Caco-2 (cell line): ENCODE data around the gene CHMP5. TPM values are rescaled to one million over a fixed set of nuclear protein-coding genes. Genes with fewer than 3 reads are reported as not detected.

ENCODE experiments used
- BruUV-seq: library from RNA; stranded (reverse); fragments of 400-500 nt; replicated peaks from 2 replicates; lab custom pipeline; 2021; lab: Mats Ljungman, UMichigan
- CTCF ChIA-PET: fragments of 300-600 bp; sonication (Branson Sonifier 250); formaldehyde crosslinking; loops from one replicate; lab custom pipeline; 2022; ENCODE audit warnings: antibody characterized with exemption; lab: Charles Lee
- POLR2A ChIA-PET: fragments of 300-600 bp; sonication (Branson Sonifier 250); formaldehyde crosslinking; loops from one replicate; lab custom pipeline; 2022; ENCODE audit warnings: antibody characterized with exemption; lab: Charles Lee
- DNase-seq, 2 experiments: peaks; one replicate each; pipeline versions ENCODE4 v3.0.0 to v3.0.0-alpha.2; 2020 to 2022
- H3K27me3 ChIP-seq: replicated peaks from 2 replicates; pipeline ENCODE4 v1.6.0; 2011; ENCODE audit warnings: low read length; ENCODE audit not compliant: control insufficient read depth, insufficient read depth
- H3K36me3 ChIP-seq: 2 replicates; pipeline ENCODE4 v1.5.1; 2011; ENCODE audit warnings: low read length; ENCODE audit not compliant: control insufficient read depth, insufficient read depth
- H3K4me1 ChIP-seq: fragments of 250-450 bp; sonication (Bioruptor Pico); 2 replicates; pipeline ENCODE4 v1.5.1; 2020; ENCODE audit warnings: mild to moderate bottlenecking
- H3K4me3 ChIP-seq: 2 replicates; pipeline ENCODE4 v1.5.1; 2011; ENCODE audit warnings: low read depth, mild to moderate bottlenecking, control low read depth, low read length
- H3K9me3 ChIP-seq: fragments of 250-450 bp; sonication (Bioruptor Pico); 2 replicates; pipeline ENCODE4 v1.5.1; 2020; ENCODE audit warnings: mild to moderate bottlenecking, moderate library complexity
- H3K27ac Mint-ChIP-seq: one replicate; pipeline ENCODE4 v1.8.0; 2022; ENCODE audit warnings: mixed read lengths; ENCODE audit not compliant: unreplicated experiment
- H3K27me3 Mint-ChIP-seq: one replicate; pipeline ENCODE4 v1.8.0; 2022; ENCODE audit warnings: mixed read lengths; ENCODE audit not compliant: insufficient read depth, unreplicated experiment
- H3K36me3 Mint-ChIP-seq: one replicate; pipeline ENCODE4 v1.8.0; 2022; ENCODE audit warnings: mild to moderate bottlenecking, mixed read lengths; ENCODE audit not compliant: insufficient read depth, unreplicated experiment
- H3K4me1 Mint-ChIP-seq: one replicate; pipeline ENCODE4 v1.8.0; 2022; ENCODE audit warnings: low read depth, mixed read lengths; ENCODE audit not compliant: unreplicated experiment
- H3K4me3 Mint-ChIP-seq: one replicate; pipeline ENCODE4 v1.8.0; 2022; ENCODE audit warnings: mild to moderate bottlenecking, moderate library complexity, mixed read lengths; ENCODE audit not compliant: unreplicated experiment
- H3K9me3 Mint-ChIP-seq: one replicate; pipeline ENCODE4 v1.8.0; 2022; ENCODE audit warnings: mixed read lengths; ENCODE audit not compliant: unreplicated experiment
- intact Hi-C: fragments of 100-400 bp; cut with micrococcal nuclease; formaldehyde crosslinking; loops from one replicate; pipeline ENCODE4 v1.10.0; 2022; ENCODE audit not compliant: unreplicated experiment
- total RNA-seq: library from RNA; stranded (reverse); gene quantifications from 2 replicates; pipeline ENCODE4 v1.2.3, GENCODE V29; 2022
- TF ChIP-seq, protein P1 (sequence below), 2 experiments: fragments of 200-600 bp in 1 of 2; IDR thresholded peaks; 1 replicate in 1 of 2; 2 replicates in 1 of 2; pipeline versions ENCODE4 v1.5.1 to v1.8.0; 2011 to 2022; ENCODE audit warnings: antibody characterized with exemption in 1 of 2, control low read depth in 1 of 2, inconsistent platforms in 1 of 2, low read depth in 1 of 2, low read length in 1 of 2, mild to moderate bottlenecking in 1 of 2, moderate library complexity in 1 of 2; ENCODE audit not compliant: insufficient read depth in 1 of 2, severe bottlenecking in 1 of 2, unreplicated experiment in 1 of 2

Gene CHMP5
- total RNA-seq, 1 experiment from 2014 or later = 58.3 TPM

DNA sequence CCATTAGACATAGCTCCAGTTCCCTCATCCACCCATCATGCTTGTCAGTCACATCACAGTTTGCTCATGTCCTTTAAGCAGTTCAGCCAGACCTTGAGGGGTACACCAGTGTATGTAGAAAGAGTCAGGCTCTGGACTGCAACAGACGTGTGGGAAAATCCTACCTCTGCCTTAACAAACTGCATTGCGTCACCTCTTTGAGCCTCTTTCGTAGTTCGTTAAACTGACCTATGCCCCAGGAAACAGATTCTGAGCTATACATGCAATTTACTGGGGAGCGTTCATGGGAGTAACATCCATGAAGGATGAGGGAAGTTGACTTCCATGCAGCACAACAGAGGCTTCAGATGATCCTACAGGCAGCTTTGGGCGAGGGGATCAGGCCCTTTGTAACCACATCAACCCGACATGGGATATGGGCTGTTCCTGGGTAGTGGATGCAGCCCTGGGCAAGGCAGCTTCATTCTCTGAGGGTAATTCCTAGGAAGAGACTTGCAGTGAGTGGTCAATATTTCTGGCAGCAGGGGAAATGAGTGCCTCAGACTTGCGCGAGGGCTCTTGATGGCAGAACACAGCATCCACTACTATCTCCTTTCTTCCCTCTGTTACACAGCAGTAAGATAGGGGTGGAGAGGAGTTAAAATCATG lies 20.6 kb upstream of the CHMP5 start:
- ChIA-PET CTCF (no interaction called here), POLR2A (interaction anchor here (0.5 kb wide), 1 partner anchor 528 kb away, joined by 5 read pairs; no protein-coding TSS in a partner anchor)
- Mint-ChIP-seq H3K4me1 (peaks cover 6% of the 10 kb centered on the region), H3K4me3 (no peak overlapping the region), H3K9me3 (no peaks in the 10 kb centered on the region), H3K36me3 (peaks cover 11% of the 10 kb centered on the region), H3K27me3 (no peaks in the 10 kb centered on the region), H3K27ac (no peak overlapping the region)
- Histone ChIP-seq H3K27me3 (no peaks in the 10 kb centered on the region), H3K4me3 (no peak overlapping the region), H3K36me3 (no peaks in the 10 kb centered on the region; the same call in 1 of the 2 replicates), H3K9me3 (no peaks in the 10 kb centered on the region), H3K4me1 (peaks cover 12% of the 10 kb centered on the region)
- intact Hi-C loops = no loop called here
- TF ChIP-seq, protein P1, sequence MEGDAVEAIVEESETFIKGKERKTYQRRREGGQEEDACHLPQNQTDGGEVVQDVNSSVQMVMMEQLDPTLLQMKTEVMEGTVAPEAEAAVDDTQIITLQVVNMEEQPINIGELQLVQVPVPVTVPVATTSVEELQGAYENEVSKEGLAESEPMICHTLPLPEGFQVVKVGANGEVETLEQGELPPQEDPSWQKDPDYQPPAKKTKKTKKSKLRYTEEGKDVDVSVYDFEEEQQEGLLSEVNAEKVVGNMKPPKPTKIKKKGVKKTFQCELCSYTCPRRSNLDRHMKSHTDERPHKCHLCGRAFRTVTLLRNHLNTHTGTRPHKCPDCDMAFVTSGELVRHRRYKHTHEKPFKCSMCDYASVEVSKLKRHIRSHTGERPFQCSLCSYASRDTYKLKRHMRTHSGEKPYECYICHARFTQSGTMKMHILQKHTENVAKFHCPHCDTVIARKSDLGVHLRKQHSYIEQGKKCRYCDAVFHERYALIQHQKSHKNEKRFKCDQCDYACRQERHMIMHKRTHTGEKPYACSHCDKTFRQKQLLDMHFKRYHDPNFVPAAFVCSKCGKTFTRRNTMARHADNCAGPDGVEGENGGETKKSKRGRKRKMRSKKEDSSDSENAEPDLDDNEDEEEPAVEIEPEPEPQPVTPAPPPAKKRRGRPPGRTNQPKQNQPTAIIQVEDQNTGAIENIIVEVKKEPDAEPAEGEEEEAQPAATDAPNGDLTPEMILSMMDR (IDR thresholded peaks at IDR 0.05; ENCODE audit: insufficient read depth in 1 of 2, low read depth in 1 of 2, low read length in 1 of 2, severe bottlenecking in 1 of 2, unreplicated experiment in 1 of 2) = no peak
- no peak for DNase-seq
- BruUV-seq = no TSS peak

DNA sequence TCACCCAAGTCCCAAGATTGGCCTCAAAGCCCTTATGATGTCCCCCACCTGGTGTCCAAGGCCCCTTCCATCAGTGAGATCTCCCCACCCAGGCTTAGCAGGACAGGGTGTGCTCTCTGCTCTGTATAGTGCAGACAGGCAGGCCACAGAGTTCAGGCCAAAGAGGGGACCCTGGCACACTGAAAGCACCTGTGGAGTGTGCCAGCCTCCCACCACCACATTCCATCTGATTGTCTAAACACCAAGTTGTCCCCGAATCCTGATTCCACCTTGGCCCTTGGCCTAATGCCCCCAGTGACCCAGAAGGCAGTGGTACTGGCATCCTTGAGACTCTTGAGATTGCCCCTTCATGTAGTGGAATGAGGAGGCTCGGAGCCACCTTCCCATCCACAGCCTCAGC lies 19.5 kb upstream of the CHMP5 start:
- ChIA-PET CTCF (no interaction called here), POLR2A (no interaction called here)
- no peaks in the 10 kb centered on the region for H3K4me1 Mint-ChIP-seq
- H3K9me3 Mint-ChIP-seq = no peaks in the 10 kb centered on the region
- H3K27ac Mint-ChIP-seq = no peak overlapping the region
- peaks cover 17% of the 10 kb centered on the region for H3K36me3 Mint-ChIP-seq
- H3K27me3 ChIP-seq = no peaks in the 10 kb centered on the region
- H3K4me1 ChIP-seq = peaks cover 2% of the 10 kb centered on the region
- H3K27me3 Mint-ChIP-seq = no peaks in the 10 kb centered on the region
- no peak overlapping the region for H3K4me3 ChIP-seq
- H3K9me3 ChIP-seq = no peaks in the 10 kb centered on the region
- no peak overlapping the region for H3K4me3 Mint-ChIP-seq
- DNase-seq = no peak
- no peaks in the 10 kb centered on the region; the same call in 1 of the 2 replicates for H3K36me3 ChIP-seq
- intact Hi-C loops = no loop called here
- TF ChIP-seq, protein P1 (IDR thresholded peaks at IDR 0.05; ENCODE audit: insufficient read depth in 1 of 2, low read depth in 1 of 2, low read length in 1 of 2, severe bottlenecking in 1 of 2, unreplicated experiment in 1 of 2) = no peak
- BruUV-seq = no TSS peak

GRCh38 chr9:33246269-33246860 lies 18.5 kb upstream of the CHMP5 start:
- TF ChIP-seq, protein P1 (IDR thresholded peaks at IDR 0.05; ENCODE audit: insufficient read depth in 1 of 2, low read depth in 1 of 2, low read length in 1 of 2, severe bottlenecking in 1 of 2, unreplicated experiment in 1 of 2) = no peak
- Histone ChIP-seq H3K36me3 (no peaks in the 10 kb centered on the region; the same call in 1 of the 2 replicates), H3K9me3 (no peaks in the 10 kb centered on the region), H3K4me1 (no peaks in the 10 kb centered on the region), H3K4me3 (no peak overlapping the region), H3K27me3 (no peaks in the 10 kb centered on the region)
- DNase-seq = no peak
- no TSS peak for BruUV-seq
- H3K4me3 Mint-ChIP-seq = no peak overlapping the region
- H3K4me1 Mint-ChIP-seq = no peaks in the 10 kb centered on the region
- intact Hi-C loops = no loop called here
- H3K9me3 Mint-ChIP-seq = no peaks in the 10 kb centered on the region
- no peak overlapping the region for H3K27ac Mint-ChIP-seq
- H3K27me3 Mint-ChIP-seq = no peaks in the 10 kb centered on the region
- H3K36me3 Mint-ChIP-seq = peaks cover 25% of the 10 kb centered on the region
- CTCF ChIA-PET = no interaction called here
- POLR2A ChIA-PET = no interaction called here
